Neural crest cell (in vitro differentiated cells): Measurements from ENCODE around the gene EIF2AK2. TPM values are rescaled to one million over a fixed set of nuclear protein-coding genes. Genes with fewer than 3 reads are reported as not detected.

ENCODE experiments used
- DNase-seq: peaks from one replicate; pipeline ENCODE4 v3.0.0; 2021; ENCODE audit warnings: low read depth, mixed read lengths, low spot score
- H3K27ac Mint-ChIP-seq: one replicate; pipeline ENCODE4 v1.8.0; 2021; ENCODE audit warnings: mild to moderate bottlenecking, mixed read lengths; ENCODE audit not compliant: unreplicated experiment
- H3K27me3 Mint-ChIP-seq: 2 replicates; pipeline ENCODE4 v1.8.0; 2021; ENCODE audit warnings: low read depth, mild to moderate bottlenecking, mixed read lengths
- H3K36me3 Mint-ChIP-seq: 2 replicates; pipeline ENCODE4 v1.8.0; 2021; ENCODE audit warnings: low read depth, mild to moderate bottlenecking, mixed read lengths
- H3K4me1 Mint-ChIP-seq: 2 replicates; pipeline ENCODE4 v1.8.0; 2021; ENCODE audit warnings: mixed read lengths
- H3K4me3 Mint-ChIP-seq: one replicate; pipeline ENCODE4 v1.8.0; 2021; ENCODE audit warnings: mild to moderate bottlenecking, mixed read lengths
- H3K9me3 Mint-ChIP-seq: 2 replicates; pipeline ENCODE4 v1.8.0; 2021; ENCODE audit warnings: mixed read lengths
- CTCF ChIP-seq: fragments of 200-600 bp; sonication (generic); conservative IDR thresholded peaks from 2 replicates; pipeline ENCODE4 v1.5.0; 2021; ENCODE audit warnings: antibody characterized with exemption, mild to moderate bottlenecking
- total RNA-seq: library from RNA; stranded (reverse); gene quantifications from 2 replicates; pipeline ENCODE4 v1.2.1, GENCODE V29; 2021

Gene EIF2AK2
- total RNA-seq, 1 donor from 2014 or later: 34.1 TPM

GRCh38 chr2:37070931-37071330, 85.8 kb downstream of the EIF2AK2 start:
- DNase-seq: no peak
- Mint-ChIP-seq H3K9me3 (no peaks in the 10 kb centered on the region), H3K36me3 (peaks cover 14% of the 10 kb centered on the region), H3K27me3 (no peaks in the 10 kb centered on the region), H3K4me3 (no peak overlapping the region), H3K4me1 (no peaks in the 10 kb centered on the region), H3K27ac (no peak overlapping the region)
- TF ChIP-seq CTCF: no peak

- no peaks in the 10 kb centered on the region for H3K27me3 Mint-ChIP-seq
- H3K36me3 Mint-ChIP-seq: peaks cover 4% of the 10 kb centered on the region
- no peak for DNase-seq
These were observed 88.1 kb downstream of the EIF2AK2 start for GRCh38 chr2:37068686-37069085.

GRCh38 chr2:37061776-37062175, 95.0 kb downstream of the EIF2AK2 start:
- no peak for DNase-seq
- no peaks in the 10 kb centered on the region for H3K27me3 Mint-ChIP-seq
- no peak overlapping the region for H3K4me3 Mint-ChIP-seq
- TF ChIP-seq CTCF: no peak
- H3K27ac Mint-ChIP-seq: no peak overlapping the region
- H3K4me1 Mint-ChIP-seq: no peaks in the 10 kb centered on the region
- no peaks in the 10 kb centered on the region for H3K9me3 Mint-ChIP-seq
- H3K36me3 Mint-ChIP-seq: peaks cover 6% of the 10 kb centered on the region

More at GRCh38 chr2:37068686-37069085, 88.1 kb downstream of the EIF2AK2 start:
- no peak overlapping the region for H3K4me3 Mint-ChIP-seq
- H3K4me1 Mint-ChIP-seq: no peaks in the 10 kb centered on the region
- H3K9me3 Mint-ChIP-seq: no peaks in the 10 kb centered on the region
- TF ChIP-seq CTCF: no peak
- no peak overlapping the region for H3K27ac Mint-ChIP-seq

GRCh38 chr2:37061013-37061711, 95.6 kb downstream of the EIF2AK2 start:
- TF ChIP-seq CTCF: no peak
- Mint-ChIP-seq H3K4me1 (no peaks in the 10 kb centered on the region), H3K9me3 (no peaks in the 10 kb centered on the region), H3K4me3 (no peak overlapping the region), H3K36me3 (peaks cover 6% of the 10 kb centered on the region), H3K27ac (no peak overlapping the region), H3K27me3 (no peaks in the 10 kb centered on the region)
- no peak for DNase-seq

GRCh38 chr2:37060446-37060845, 96.3 kb downstream of the EIF2AK2 start:
- Mint-ChIP-seq H3K9me3 (no peaks in the 10 kb centered on the region), H3K4me3 (no peak overlapping the region), H3K27me3 (no peaks in the 10 kb centered on the region), H3K36me3 (peaks cover 6% of the 10 kb centered on the region), H3K4me1 (no peaks in the 10 kb centered on the region), H3K27ac (no peak overlapping the region)
- TF ChIP-seq CTCF: no peak
- DNase-seq: no peak
